Measurements from ENCODE around the gene AJAP1. TPM values are rescaled to one million over a fixed set of nuclear protein-coding genes. Genes with fewer than 3 reads are reported as not detected.

The AJAP1 gene
- total RNA-seq, 2 experiments from 2014 or later = not detected

DNA sequence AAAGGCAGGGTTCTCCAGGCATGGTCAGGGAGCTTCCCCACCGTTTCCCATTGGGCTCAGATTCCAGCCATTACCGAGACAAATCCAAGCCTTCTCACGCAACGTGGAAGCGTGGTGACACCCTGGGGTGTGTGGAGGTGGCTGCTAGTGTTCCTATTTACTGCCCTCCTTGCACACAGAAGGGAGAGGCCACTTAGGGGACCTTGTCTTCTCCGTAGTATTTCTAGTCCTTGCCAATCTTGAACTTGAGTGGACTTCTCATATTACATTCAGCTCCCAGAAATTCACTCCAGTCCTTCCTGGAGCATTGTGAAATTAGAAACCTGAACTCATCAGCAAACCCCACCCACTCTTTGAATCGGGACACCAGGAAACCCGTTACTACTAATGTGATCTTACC lies 131.6 kb downstream of the AJAP1 start:
- Mint-ChIP-seq H3K27me3 (ENCODE audit: low read depth) (no peaks in the 10 kb centered on the region), H3K27ac (no peak overlapping the region), H3K9me3 (ENCODE audit: insufficient read depth) (no peaks in the 10 kb centered on the region), H3K4me1 (ENCODE audit: low read depth) (no peaks in the 10 kb centered on the region), H3K36me3 (ENCODE audit: low read depth) (no peaks in the 10 kb centered on the region), H3K4me3 (no peak overlapping the region)
- POLR2A ChIA-PET = no interaction called here
- ATAC-seq (no peak), DNase-seq (no peak)
- CTCF ChIA-PET = no interaction called here

GRCh38 chr1:4787551-4787950 lies 133.1 kb downstream of the AJAP1 start:
- ChIA-PET CTCF (no interaction called here), POLR2A (no interaction called here)
- Mint-ChIP-seq H3K4me3 (no peak overlapping the region), H3K4me1 (ENCODE audit: low read depth) (no peaks in the 10 kb centered on the region), H3K36me3 (ENCODE audit: low read depth) (no peaks in the 10 kb centered on the region), H3K27me3 (ENCODE audit: low read depth) (no peaks in the 10 kb centered on the region), H3K9me3 (ENCODE audit: insufficient read depth) (no peaks in the 10 kb centered on the region), H3K27ac (no peak overlapping the region)
- ATAC-seq (no peak), DNase-seq (no peak)

DNA sequence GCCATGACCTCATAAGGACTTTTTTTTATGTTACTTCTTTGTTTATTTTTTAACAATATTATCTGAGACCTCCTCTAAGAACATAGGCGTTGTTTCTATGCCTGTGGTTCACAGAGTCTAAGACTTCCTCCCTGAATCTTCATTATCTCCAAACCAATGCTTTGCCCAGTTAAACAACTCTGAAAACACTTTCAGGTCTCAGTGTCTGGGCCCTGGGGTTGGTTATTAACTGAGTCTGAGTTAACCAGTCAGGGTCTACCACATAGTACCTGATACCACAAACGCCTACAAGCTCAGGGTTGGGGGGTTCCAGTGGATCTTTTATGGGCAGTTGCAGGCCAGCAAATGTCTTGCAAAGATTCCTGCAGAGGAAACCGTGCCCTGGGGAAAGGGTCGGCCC lies 138.2 kb downstream of the AJAP1 start:
- no peak for DNase-seq
- no peak overlapping the region for H3K27ac Mint-ChIP-seq
- no peak for ATAC-seq
- peaks cover 8% of the 10 kb centered on the region for H3K4me1 Mint-ChIP-seq (ENCODE audit: low read depth)
- no peaks in the 10 kb centered on the region for H3K36me3 Mint-ChIP-seq (ENCODE audit: low read depth)
- ChIA-PET CTCF (no interaction called here), POLR2A (no interaction called here)
- H3K9me3 Mint-ChIP-seq (ENCODE audit: insufficient read depth) = no peaks in the 10 kb centered on the region
- H3K27me3 Mint-ChIP-seq (ENCODE audit: low read depth) = no peaks in the 10 kb centered on the region
- no peak overlapping the region for H3K4me3 Mint-ChIP-seq

DNA sequence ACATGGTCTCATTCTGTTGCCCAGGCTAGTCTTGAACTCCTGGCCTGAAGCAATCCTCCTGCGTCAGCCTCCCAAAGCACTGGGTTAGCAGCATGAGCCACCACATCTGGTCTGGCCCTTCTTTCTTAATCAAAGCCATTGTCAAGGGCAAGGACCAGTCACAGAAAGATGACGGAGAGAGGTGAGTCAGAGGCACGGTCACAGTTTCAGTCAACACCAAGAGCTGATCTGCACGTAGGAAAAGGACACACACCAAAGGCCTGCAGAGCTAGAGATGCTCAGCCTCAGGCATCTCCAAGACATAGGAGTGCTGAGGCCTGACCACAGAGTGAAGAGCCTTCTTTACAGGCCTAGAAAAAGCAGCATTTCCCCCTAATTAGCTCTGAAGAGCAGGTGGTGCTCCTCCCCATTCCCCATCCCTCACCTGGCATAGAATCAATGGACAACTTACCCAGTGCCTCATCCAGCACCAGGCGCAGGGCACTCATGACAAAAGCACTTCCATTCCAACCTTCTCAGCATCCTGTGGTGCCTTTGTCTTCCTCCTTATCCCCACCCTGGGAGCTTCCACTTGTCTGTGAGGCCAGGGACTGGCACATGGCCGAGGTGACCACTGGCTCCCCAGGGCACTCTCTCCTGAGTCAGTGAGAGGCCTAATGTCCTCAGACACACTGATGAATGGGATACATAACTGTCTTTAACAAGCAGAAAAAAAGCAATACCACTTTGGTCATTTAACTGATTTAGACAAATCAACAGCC lies 139.8 kb downstream of the AJAP1 start:
- peaks cover 8% of the 10 kb centered on the region for H3K4me1 Mint-ChIP-seq (ENCODE audit: low read depth)
- no peak for DNase-seq
- CTCF ChIA-PET = no interaction called here
- H3K9me3 Mint-ChIP-seq (ENCODE audit: insufficient read depth) = no peaks in the 10 kb centered on the region
- H3K36me3 Mint-ChIP-seq (ENCODE audit: low read depth) = no peaks in the 10 kb centered on the region
- no peak overlapping the region for H3K27ac Mint-ChIP-seq
- H3K27me3 Mint-ChIP-seq (ENCODE audit: low read depth) = no peaks in the 10 kb centered on the region
- ATAC-seq = no peak
- POLR2A ChIA-PET = no interaction called here
- no peak overlapping the region for H3K4me3 Mint-ChIP-seq

DNA sequence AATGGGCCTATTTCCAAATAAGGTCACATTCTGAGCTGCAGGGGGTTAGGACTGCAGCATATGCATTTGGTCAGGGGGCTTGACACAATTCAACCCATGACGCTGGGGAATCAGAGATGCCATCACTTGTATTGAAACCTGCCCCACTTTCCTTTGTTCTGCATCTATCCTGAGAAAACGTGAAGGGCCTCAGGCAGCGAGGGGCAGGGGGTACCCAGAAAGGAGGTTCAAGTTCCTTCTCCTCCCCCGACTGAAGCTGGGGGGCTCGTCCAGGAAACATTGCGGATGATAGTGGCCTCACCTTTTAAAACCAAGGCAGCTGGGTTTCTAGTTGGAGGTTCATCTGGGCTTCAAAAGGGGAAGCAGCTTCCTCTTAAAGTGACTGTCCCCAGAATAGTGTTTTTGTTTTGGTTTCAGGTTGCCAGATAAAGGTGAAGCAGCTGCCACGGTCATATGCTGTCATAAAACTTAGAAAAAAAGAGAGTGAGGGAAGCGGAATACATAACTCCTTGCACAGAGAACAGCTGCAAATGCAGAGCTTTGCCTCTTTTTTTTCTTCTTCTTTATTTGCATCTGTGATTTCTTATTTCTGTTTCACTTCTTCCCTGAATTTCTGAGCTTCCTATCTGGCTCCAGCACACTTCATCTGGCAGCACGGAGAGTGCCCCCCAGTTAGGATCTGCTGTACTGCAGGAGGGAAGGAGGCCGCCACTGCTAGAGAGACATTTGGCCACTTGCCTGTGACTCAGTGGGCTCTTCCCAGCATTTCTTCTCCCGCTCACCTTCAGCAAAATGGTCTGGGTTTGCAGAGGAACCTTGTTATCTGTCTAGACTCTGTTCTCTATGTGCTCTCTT lies 142.0 kb downstream of the AJAP1 start:
- no peak for ATAC-seq
- ChIA-PET POLR2A (no interaction called here), CTCF (no interaction called here)
- no peaks in the 10 kb centered on the region for H3K27me3 Mint-ChIP-seq (ENCODE audit: low read depth)
- H3K27ac Mint-ChIP-seq = no peak overlapping the region
- no peaks in the 10 kb centered on the region for H3K36me3 Mint-ChIP-seq (ENCODE audit: low read depth)
- H3K4me3 Mint-ChIP-seq = no peak overlapping the region
- peaks cover 8% of the 10 kb centered on the region for H3K4me1 Mint-ChIP-seq (ENCODE audit: low read depth)
- H3K9me3 Mint-ChIP-seq (ENCODE audit: insufficient read depth) = no peaks in the 10 kb centered on the region
- DNase-seq = no peak

DNA sequence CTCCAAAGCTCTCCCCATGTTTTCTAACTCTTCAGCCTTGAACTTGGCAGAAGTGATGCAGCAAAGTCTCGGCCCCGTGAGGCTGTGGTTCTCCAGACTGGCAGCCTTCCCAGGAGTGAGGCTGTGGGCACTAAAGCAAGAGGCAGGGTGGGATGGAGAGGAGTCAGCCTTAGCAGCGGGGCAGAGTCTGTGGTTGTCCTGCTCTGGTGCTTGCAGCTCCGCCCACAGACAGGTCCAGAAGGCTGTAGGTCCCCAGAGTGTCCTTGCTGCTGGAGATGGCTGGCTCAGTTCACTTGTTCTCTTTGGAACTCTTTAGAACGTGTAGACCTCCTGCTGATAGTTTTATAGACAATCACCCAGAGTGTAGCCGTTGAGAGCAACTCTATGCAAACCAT lies 142.6 kb downstream of the AJAP1 start:
- no peak for DNase-seq
- CTCF ChIA-PET = no interaction called here
- H3K27ac Mint-ChIP-seq = no peak overlapping the region

DNA sequence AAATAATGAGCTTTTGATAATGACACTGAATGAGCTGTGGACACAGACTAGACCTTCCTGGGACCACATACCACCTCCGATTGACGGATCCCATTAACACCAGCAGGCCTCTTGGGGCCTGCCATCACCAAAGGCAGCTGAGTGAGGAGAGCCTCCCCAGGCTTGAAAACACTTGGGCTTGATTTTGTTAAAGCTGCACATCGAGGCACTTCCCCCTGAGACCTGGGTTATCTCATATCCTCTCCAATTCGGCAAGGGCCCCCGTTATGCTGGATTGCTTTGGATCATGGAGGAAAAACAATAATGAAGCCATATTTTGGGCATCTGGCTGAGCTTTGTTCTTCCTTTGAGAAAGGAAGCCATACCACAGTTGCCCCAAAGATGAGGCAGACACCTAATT lies 143.0 kb downstream of the AJAP1 start:
- no peak for DNase-seq
- Mint-ChIP-seq H3K9me3 (ENCODE audit: insufficient read depth) (no peaks in the 10 kb centered on the region), H3K36me3 (ENCODE audit: low read depth) (no peaks in the 10 kb centered on the region), H3K27ac (no peak overlapping the region), H3K4me1 (ENCODE audit: low read depth) (peaks cover 8% of the 10 kb centered on the region), H3K27me3 (ENCODE audit: low read depth) (no peaks in the 10 kb centered on the region), H3K4me3 (no peak overlapping the region)
- no peak for ATAC-seq
- POLR2A ChIA-PET = no interaction called here
- CTCF ChIA-PET = no interaction called here

More for the DNA sequence above, 142.6 kb downstream of the AJAP1 start:
- H3K9me3 Mint-ChIP-seq (ENCODE audit: insufficient read depth) = no peaks in the 10 kb centered on the region
- no peaks in the 10 kb centered on the region for H3K36me3 Mint-ChIP-seq (ENCODE audit: low read depth)
- ATAC-seq = no peak
- no peaks in the 10 kb centered on the region for H3K27me3 Mint-ChIP-seq (ENCODE audit: low read depth)
- H3K4me1 Mint-ChIP-seq (ENCODE audit: low read depth) = peaks cover 8% of the 10 kb centered on the region
- H3K4me3 Mint-ChIP-seq = no peak overlapping the region
- POLR2A ChIA-PET = no interaction called here

DNA sequence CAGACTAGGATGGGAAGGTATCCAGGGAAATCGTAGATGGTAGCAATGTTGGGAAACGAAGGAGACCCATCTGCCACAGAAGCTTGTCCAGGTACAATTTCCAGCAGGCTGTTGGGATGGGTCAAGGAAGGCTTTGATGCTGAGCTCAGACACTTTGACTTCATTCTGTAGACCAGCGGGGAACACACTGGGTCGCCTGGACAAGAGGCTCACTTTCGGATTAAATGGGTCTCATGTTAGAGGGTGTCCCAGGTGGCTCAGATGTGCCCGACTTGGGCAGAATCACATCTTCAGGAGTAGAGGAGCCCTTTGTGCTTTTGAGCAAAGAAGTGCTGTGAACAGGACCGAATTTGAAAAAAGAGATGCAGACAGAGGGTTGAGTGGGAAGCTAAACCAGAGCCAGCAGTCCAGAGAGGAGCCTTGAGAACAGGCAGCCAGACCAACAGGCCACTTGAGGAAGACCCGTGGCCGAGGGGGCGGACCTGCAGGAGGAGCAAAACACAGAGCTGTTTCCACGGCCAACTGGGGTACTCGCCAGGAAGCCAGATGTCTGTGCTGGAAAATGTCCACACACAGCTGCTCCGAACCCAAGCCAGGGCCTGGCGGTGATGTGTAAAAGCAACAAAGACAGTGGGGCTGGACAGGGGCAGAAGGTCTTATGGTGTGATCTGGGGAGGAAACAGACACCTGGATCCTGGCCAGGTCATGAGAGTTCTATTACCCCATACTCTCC lies 146.9 kb downstream of the AJAP1 start:
- H3K4me1 Mint-ChIP-seq (ENCODE audit: low read depth) = peaks cover 5% of the 10 kb centered on the region
- no peak for ATAC-seq
- ChIA-PET POLR2A (no interaction called here), CTCF (no interaction called here)
- no peaks in the 10 kb centered on the region for H3K9me3 Mint-ChIP-seq (ENCODE audit: insufficient read depth)
- H3K36me3 Mint-ChIP-seq (ENCODE audit: low read depth) = no peaks in the 10 kb centered on the region
- DNase-seq = no peak
- no peak overlapping the region for H3K27ac Mint-ChIP-seq
- H3K4me3 Mint-ChIP-seq = no peak overlapping the region
- peaks cover 4% of the 10 kb centered on the region for H3K27me3 Mint-ChIP-seq (ENCODE audit: low read depth)

DNA sequence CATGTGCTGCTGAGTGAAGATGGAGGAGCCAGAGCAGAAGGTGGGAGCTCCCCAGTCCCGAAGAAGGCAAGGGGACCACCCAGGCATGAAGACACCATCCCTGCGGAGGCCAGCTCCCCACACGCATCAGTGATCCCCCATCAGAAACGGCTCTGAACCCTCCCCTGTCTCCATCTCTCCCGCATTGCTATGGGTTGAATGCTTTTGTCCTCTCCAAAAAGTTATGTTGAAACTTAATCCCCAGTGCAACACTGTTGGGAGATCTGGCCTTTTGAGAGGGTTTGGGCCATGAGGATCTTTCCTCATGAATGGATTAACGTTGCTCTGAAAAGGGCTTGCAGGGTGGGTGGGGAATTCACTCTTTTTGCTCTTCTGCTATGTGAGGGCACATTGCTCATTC lies 147.6 kb downstream of the AJAP1 start:
- Mint-ChIP-seq H3K4me1 (ENCODE audit: low read depth) (no peaks in the 10 kb centered on the region), H3K27me3 (ENCODE audit: low read depth) (peaks cover 4% of the 10 kb centered on the region), H3K4me3 (no peak overlapping the region), H3K9me3 (ENCODE audit: insufficient read depth) (no peaks in the 10 kb centered on the region), H3K36me3 (ENCODE audit: low read depth) (no peaks in the 10 kb centered on the region), H3K27ac (no peak overlapping the region)
- ATAC-seq = no peak
- CTCF ChIA-PET = no interaction called here
- POLR2A ChIA-PET = no interaction called here
- no peak for DNase-seq

- Mint-ChIP-seq H3K9me3 (ENCODE audit: insufficient read depth) (no peaks in the 10 kb centered on the region), H3K4me1 (ENCODE audit: low read depth) (no peaks in the 10 kb centered on the region)
- CTCF ChIA-PET = interaction anchor here (0.8 kb wide), 1 partner anchor 483 kb away, joined by 3 read pairs; no protein-coding TSS in a partner anchor
Measured at GRCh38 chr1:4803335-4803734, 148.9 kb downstream of the AJAP1 start.

DNA sequence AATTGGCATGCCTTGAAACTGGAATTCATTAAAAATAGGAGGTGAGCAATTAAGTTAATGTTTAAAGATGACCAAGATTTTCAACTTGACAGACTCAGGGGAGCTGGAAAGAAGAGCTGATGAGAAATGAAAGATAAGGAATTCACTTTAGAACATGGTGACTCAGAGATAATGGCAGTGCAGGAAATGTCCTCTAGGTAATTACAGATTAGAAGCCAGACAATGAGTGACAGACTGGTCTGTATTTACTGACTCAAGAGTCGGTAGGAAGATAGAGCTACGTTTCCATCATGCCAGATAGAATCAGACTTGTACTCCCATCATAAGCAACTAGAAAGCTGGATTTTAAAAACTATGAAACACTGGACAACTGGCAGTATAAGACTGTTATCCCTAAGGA lies 151.6 kb downstream of the AJAP1 start:
- Mint-ChIP-seq H3K9me3 (ENCODE audit: insufficient read depth) (no peaks in the 10 kb centered on the region), H3K27me3 (ENCODE audit: low read depth) (peaks cover 4% of the 10 kb centered on the region), H3K4me1 (ENCODE audit: low read depth) (no peaks in the 10 kb centered on the region), H3K27ac (no peak overlapping the region), H3K4me3 (no peak overlapping the region), H3K36me3 (ENCODE audit: low read depth) (no peaks in the 10 kb centered on the region)
- CTCF ChIA-PET = no interaction called here
- no peak for DNase-seq
- POLR2A ChIA-PET = no interaction called here
- no peak for ATAC-seq

More at GRCh38 chr1:4803335-4803734, 148.9 kb downstream of the AJAP1 start:
- POLR2A ChIA-PET = no interaction called here
- no peak for DNase-seq
- Mint-ChIP-seq H3K27ac (no peak overlapping the region), H3K27me3 (ENCODE audit: low read depth) (peaks cover 4% of the 10 kb centered on the region), H3K36me3 (ENCODE audit: low read depth) (no peaks in the 10 kb centered on the region), H3K4me3 (no peak overlapping the region)
- ATAC-seq = no peak

- CTCF ChIA-PET = no interaction called here
- ATAC-seq = no peak
- POLR2A ChIA-PET = no interaction called here
- Mint-ChIP-seq H3K27ac (no peak overlapping the region), H3K27me3 (ENCODE audit: low read depth) (no peaks in the 10 kb centered on the region), H3K4me3 (no peak overlapping the region), H3K4me1 (ENCODE audit: low read depth) (no peaks in the 10 kb centered on the region), H3K36me3 (ENCODE audit: low read depth) (no peaks in the 10 kb centered on the region), H3K9me3 (ENCODE audit: insufficient read depth) (no peaks in the 10 kb centered on the region)
- no peak for DNase-seq
Measured at GRCh38 chr1:4820543-4820942, 166.1 kb downstream of the AJAP1 start.

Measured in activated CD8-positive, alpha-beta T cell treated with anti-CD3 and anti-CD28 coated beads, Interleukin-2, amount 10 ng/mL, durations not matched to agents 7 days and 5 days (primary cell).